GM18526 (cell line): ENCODE results near the gene TACC3.

Source experiments
- POLR2A ChIP-seq: IDR thresholded peaks from 3 replicates; pipeline ENCODE4 v1.6.1; 2011; ENCODE audit not compliant: insufficient read length; ENCODE audit errors: extremely low read depth

Gene TACC3

GRCh38 chr4:1716065-1716945, 5.0 kb upstream of the TACC3 start:
- TF ChIP-seq POLR2A = no peak

GRCh38 chr4:1717129-1718094, 3.9 kb upstream of the TACC3 start:
- no peak for TF ChIP-seq POLR2A

- no peak for TF ChIP-seq POLR2A
Observed at GRCh38 chr4:1718095-1718850, 3.0 kb upstream of the TACC3 start.

- peak; percentile 37 for TF ChIP-seq POLR2A
Observed at GRCh38 chr4:1720163-1720983, 948 bp upstream of the TACC3 start.

- TF ChIP-seq POLR2A = no peak
Observed at GRCh38 chr4:1721666-1722550, 587 bp downstream of the TACC3 start.

- no peak for TF ChIP-seq POLR2A
Observed at GRCh38 chr4:1722551-1723118, 1.3 kb downstream of the TACC3 start.

GRCh38 chr4:1723131-1723801, 1.9 kb downstream of the TACC3 start:
- TF ChIP-seq POLR2A = peak; percentile 14

GRCh38 chr4:1725521-1725920, 4.2 kb downstream of the TACC3 start:
- TF ChIP-seq POLR2A = no peak

GRCh38 chr4:1726146-1726934, 5.0 kb downstream of the TACC3 start:
- TF ChIP-seq POLR2A = no peak

GRCh38 chr4:1727117-1728031, 6.1 kb downstream of the TACC3 start:
- no peak for TF ChIP-seq POLR2A
